Measurements from ENCODE around the gene AICDA.

AICDA gene

GRCh38 chr12:8553088-8553627 lies 59.5 kb downstream of the AICDA start:
- no peak for DNase-seq

Measured in GF-D8 (cell line).